Hematopoietic multipotent progenitor cell treated with erythropoietin and hydrocortisone succinate and interleukin-3 and kit ligand, for 4 days (in vitro differentiated cells): Measurements from ENCODE around the gene CACNA1A.
"Not testable (repeated sequence)": the region's sequence is repeated elsewhere in the genome, so short reads cannot be mapped to it uniquely, and the experiment has no call there.

Experiments
- DNase-seq: peaks from one replicate; pipeline ENCODE4 v3.0.0-alpha.2; 2015

CACNA1A gene

DNA sequence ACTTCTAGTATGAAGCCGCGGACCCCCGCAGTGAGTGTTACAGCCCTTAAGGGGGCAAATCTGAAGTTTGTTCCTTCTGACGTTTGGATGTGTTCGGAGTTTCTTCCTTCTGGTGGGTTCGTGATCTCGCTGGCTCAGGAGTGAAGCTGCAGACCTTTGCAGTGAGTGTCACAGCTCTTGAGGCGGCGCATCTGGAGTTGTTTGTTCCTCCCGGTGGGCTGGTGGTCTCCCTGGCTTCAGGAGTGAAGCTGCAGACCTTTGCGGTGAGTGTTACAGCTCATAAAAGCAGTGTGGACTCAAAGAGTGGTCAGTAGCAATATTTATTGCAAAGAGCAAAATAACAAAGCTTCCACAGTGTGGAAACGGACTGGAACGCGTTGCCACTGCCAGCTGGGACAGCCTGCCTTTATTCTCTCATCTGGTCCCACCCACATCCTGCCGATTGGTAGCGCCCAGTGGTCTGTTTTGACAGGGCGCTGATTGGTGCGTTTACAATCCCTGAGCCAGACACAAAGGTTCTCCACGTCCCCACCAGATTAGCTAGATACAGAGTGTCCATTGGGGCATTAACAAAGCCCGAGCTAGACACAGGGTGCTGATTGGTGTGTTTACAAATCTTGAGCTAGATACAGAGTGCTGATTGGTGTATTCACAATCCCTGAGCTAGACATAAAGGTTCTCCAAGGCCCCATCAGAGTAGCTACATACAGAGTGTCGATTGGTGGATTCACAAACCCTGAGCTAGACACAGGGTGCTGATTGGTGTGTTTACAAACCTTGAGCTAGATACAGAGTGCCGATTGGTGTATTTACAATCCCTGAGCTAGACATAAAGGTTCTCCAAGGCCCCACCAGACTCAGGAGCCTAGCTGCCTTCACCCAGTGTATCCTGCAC lies 320.3 kb downstream of the CACNA1A start:
- DNase-seq, result not testable (repeated sequence)

DNA sequence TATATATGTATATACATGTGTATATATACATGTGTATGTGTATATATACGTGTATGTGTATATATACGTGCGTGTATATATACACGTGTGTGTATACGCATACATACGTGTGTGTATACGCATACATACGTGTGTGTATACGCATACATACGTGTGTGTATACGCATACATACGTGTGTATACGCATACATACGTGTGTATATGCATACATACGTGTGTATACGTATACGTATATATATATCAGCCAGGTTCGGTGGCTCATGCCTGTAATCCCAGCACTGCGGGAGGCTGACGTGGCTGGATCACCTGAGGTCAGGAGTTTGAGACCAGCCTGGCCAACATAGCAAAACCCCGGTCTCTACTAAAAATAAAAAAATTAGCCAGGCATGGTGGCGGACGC lies 321.4 kb downstream of the CACNA1A start:
- DNase-seq, result not testable (repeated sequence)

DNA sequence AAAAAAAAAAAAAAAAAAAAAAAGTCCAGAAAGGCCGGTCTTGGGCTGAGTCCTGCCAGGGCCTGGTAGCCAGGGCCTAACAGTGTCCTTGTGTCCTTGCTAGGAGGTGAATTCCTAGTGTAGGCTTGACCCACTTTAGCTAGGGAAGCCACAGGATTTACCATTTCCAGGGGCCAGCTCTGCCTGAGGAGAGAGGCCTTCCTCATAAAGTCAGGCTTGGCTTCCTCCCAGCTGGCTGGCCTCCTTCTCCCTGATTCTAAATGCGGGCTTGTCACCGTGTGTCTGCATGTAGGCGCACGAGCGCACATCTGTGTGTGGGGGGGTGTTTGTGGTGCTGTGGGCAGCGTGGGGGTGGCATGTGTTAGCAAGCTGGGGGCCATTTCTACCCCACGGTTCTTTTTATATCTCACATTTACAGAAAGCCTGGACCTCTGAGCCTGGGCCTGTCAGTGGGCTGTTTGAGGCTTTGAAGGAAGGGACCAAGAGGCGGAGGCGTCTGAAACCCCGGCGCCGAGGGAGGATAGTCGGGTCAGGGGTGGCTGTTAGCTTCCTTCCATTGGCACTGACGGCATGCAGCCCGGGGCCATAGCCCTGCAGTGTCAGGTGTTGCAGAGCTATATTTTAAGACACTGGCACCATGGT lies 324.4 kb downstream of the CACNA1A start:
- DNase-seq, result peak; percentile 75

DNA sequence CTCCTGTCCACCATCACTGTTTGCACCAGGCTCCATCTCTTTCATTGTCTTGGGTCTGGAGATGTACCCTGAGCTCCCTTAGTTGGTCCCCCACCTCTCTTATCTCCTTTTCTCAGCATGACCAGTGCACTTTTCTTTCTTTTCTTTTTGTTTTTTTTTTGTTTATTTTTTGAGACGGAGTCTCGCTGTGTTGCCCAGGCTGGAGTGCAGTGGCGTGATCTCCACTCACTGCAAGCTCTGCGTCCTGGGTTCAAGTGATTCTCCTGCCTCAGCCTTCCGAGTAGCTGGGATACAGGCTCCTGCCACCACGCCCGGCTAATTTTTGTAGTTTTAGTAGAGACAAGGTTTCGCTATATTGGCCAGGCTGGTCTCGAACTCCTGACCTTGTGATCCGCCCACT lies 328.0 kb downstream of the CACNA1A start:
- not testable (repeated sequence) for DNase-seq

DNA sequence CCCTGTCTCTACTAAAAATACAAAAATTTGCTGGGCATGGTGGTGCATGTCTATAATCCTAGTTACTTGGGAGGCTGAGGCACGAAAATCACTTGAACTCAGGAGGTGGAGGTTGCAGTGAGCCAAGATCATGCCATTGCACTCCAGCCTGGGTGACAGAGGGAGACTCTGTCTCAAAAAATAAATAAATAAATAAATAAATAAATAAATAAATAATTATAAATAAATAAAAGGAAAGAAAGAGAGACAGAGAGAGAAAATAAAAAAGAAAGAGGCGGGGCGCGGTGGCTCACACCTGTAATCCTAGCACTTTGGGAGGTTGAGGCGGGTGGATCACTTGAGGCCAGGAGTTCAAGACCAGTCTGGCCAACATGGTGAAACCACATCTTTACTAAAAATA lies 328.7 kb downstream of the CACNA1A start:
- not testable (repeated sequence) for DNase-seq

DNA sequence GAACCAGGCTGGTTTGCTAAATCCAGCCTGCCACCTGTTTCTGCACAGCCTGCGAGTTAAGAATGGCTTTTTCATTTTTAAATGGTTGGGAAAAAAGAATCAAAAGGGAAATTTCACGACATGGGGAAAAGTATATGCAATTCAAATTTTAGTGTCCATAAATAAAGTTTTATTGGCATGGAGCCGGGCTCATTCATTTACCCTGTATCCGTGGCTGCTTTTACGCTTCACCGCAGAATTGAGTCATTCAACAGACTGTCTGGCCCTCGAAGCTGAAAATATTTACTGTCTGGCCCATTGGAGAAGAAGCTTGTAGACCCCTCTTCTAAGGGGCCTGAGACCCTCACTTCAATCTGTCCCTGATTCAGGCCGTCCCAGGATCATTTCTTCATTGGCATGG lies 329.9 kb downstream of the CACNA1A start:
- DNase-seq, result no peak

DNA sequence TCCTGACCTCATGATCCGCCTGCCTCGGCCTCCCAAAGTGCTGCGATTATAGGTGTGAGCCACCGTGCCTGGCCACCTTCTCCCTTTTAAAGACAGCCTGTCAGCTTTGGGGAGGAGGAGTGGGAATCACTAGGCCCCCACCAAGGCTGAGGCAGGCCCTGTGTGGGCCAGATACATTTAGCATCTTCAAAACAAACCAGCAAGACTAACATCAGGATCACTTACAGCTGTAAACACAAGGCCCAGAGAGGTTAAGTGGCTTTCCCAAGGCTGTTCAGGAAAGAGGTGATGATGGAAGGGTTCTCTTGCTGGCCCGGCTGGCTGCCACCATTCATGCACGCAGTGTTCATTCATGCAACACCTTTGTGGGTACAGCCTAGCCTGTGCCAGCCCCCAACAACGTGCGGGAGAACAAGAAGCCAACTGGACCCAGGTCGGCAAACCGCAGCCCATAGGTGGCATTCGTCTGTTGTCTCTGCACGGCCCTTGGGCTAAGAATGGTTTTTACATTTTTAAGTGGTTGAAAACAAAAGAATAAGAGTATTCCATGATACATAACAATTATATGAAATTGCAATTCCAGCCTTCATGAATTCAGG lies 333.0 kb downstream of the CACNA1A start:
- no peak for DNase-seq

DNA sequence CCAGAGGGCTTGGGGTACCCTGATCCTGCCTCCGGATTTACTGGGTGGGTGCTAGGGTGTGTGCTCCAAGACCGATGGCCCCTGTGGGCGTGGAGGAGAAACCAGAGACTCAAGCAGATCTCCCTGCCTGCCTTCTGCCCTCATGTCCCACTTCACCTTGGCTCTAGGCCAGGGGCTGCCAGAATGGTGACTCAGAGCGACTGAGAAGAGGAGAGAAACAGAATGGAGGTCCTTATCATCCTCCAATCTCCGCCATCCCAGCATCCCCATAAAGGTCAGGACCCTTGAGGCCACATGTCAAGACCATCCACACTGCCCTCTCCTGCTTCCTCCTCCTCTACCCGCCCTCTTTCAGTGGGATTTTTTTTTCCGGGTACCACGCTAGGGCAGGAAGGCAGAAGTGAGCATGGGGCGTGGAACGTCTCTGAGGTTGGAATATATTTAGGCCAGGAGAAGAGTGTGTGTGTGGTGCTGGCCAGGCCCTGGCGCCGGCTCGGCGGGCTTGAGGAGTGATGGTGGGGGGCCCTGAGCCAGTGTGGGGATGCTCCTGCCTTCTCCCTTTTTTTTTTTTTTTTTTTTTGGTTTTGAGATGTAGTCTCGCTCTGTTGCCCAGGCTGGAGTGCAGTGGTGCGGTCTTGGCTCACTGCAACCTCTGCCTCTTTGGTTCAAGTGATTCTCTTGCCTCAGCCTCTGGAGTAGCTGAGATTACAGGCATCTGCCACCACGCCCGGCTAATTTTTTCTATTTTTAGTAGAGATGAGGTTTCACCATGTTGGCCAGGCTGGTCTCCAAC lies 333.7 kb downstream of the CACNA1A start:
- DNase-seq, result peak; percentile 86

DNA sequence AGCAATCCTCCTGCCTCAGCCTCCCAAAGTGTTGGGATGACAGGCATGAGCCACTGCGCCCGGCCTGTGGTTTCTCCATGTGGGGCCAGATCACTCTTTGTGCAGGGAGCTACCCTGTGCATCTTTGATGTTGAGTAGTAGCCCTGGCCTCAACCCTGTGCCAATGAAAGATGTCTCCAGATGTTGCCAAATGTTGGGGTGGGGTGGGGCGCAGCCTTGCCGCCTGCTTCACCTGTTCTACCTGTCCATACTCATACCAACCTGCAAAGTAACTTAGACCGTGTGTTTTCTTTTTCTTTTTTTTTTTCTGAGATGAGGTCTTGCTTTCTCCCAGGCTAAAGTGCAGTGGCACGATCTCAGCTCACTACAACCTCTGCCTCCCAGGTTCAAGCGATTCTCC lies 335.1 kb downstream of the CACNA1A start:
- DNase-seq, result no peak

DNA sequence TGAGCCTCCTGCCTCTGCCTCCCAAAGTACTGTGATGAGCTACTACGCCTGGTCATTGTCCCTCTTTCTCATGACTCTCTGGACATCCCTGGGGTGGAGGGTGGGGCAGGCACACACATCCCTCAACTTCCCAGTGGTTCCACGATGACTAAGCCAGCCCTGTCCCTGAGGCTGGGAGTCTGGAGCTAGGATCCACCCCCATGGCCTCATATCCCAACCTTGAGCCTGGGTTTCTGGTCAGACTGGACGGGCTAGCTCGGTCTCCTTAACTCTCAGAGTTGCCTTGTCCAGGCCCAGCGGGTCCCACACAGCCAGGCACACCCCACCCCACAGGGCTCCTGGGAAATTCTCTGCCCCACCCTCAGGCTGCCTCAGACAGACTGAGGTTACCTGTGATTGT lies 336.5 kb downstream of the CACNA1A start:
- no peak for DNase-seq

DNA sequence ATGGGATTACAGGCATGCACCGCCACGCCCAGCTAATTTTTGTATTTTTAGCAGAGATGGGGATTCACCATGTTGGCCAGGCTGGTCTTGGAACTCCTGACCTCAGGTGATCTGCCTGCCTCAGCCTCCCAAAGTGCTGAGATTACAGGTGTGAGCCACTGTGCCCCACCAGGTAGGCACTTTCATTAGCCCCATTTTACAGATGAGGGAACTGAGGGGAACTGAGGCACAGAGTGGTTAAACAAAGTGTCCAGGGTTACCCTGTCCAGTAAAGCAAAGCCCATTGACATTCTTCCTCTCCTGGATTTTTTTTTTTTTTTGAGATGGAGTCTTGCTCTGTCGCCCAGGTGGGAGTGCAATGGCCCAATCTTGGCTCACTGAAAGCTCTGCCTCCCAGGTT lies 340.1 kb downstream of the CACNA1A start:
- not testable (repeated sequence) for DNase-seq

DNA sequence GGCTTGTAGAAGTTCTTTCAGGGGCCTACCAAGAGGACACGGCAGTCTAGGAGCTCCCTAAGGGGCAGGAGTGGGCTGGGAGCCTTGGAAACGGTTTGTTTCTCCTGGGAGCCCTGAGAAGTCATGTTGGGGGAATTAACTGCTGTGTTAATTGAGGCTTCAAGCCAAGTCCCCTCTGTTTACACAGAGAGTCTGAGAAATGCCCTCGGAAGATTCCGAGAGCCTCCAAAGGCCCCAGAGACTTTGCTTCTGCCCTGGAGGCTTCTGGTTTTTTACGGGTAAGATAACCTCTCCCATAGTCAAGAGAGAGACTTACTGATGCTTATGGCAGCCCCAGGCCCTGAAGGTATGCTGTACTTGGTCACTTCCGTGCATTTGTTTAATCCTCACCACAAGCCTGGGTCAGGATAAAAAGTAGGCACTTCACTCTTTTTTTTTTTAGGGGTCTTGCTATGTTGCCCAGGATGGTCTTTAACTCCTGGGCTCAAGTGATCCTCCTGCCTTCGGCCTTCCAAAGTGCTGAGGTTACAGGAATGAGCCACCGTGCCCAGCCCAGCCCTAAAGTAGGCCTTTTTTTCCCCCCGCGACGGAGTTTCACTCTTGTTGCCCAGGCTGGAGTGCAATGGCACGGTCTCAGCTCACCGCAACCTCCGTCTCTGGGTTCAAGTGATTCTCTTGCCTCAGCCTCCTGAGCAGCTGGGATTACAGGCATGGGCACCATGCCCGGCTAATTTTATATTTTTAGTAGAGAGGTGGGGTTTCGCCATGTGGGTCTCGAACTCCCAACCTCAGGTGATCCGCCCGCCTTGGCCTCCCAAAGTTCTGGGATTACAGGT lies 340.9 kb downstream of the CACNA1A start:
- no peak for DNase-seq

DNA sequence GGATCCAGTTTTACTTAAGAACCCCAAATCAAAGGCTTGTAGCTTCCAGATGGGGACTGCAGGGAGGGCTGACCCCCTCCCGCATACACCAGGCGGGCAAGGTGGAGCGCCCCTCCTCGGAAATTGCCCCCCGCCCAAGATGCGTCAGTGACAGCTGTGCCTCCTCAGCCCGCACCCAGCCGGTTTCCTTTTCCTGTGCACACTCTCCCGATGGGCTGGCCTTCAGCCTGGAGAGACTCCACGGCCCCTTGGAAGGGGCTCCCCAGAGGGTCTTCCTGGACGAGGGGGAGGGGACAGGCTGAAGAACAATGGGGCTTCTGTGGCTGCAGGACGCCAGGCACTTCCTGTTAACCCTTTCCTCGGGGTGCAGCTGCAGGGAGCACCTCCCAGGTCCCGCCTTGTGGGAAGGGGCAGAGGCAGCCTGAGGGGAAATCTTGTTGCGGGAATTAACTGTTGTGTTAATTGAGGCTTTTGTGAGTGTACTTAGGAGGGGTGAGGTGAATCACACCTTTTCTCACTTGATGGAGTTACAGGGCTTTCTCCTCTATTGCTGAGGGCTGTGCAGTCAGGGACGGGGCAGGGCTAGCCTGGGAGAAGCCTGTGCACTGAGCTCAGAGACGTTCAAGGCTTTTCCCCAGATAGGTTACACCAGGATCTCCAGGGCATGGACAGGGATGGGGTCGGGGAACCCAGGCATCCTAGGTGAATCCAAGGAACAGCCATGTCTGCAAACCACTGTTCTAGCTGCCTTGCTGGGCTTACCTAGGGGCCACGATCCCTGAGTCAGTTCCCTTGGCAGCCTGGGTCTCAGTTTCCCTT lies 341.7 kb downstream of the CACNA1A start:
- peak; percentile 77 for DNase-seq

DNA sequence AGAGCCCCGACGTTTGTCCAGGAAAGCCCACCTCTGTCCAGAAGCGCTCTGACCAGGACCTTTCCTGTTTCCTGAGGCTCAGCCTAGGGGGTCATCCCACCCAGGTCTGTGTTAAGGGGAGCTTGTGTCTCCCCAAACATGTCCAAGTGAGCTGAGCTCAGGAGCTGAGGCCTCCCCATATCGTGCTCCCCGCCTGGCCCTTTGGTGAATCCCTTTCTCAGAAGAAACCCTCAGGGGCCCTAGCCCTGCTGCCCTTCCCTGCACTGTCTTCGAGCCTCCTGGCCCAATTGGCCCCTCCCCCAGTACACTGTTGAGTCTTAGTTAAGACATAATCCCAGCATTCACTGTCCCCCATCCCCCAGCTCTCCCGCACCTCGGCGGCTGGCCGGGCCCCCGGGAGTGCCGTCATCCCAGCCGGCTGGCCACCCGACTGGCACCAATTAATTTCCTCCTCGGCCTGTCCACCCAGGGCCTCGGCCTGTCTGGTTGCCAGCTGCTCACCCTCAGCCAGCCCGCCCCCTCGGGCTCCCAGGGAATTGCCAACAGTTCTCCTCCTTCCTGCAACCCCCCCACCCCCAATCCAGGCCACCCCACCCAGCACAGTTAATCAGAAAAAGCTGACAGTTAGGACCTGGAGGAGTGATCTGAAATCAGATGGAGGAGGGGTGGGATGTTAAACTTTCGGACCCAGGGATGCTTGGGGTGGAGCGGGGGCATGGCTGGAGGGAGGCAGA lies 342.5 kb downstream of the CACNA1A start:
- peak; percentile 82 for DNase-seq

DNA sequence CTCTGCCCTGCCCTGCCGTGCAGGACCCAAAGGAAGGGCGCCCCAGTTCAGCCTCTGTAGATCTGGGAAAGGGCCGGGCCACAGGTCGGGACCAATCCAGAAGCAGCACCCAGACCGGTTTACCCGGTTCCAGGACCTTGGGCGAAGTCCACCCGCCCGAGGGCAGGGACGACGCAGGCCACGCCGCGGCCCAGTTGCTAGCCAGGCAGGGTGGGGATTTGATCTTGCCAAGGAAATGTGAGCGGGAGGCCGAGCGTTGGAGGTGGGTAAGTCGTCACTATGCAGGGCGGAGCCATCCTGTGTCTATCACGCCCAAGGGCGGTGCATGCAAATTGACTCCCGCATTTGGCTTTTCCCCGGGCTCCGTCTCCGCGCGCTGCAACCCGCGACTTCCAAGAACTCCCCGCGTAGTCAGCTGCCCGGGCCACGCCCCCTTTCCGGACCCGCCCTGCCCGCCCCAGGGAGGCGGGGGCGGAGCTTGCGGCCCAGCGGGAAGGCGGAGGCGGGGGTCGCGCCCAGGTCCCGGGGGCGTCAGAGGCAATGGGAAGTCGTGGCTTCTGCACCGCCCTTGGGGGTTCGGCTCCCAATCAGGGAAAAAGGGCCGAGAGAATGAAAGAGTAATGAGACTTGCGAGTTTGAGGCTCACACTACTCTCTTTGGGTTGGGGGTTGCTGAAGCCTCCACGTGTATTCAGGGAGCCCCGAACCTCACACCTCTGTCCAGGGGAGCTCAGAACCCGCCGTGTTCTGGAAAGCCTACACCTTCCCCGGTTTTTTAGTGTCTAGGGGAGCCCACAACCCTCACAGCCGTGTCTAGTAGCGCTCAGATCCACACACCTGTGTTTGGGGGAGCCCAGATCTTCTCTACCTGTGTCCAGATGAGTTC lies 343.3 kb downstream of the CACNA1A start:
- DNase-seq, result peak; percentile 99

DNA sequence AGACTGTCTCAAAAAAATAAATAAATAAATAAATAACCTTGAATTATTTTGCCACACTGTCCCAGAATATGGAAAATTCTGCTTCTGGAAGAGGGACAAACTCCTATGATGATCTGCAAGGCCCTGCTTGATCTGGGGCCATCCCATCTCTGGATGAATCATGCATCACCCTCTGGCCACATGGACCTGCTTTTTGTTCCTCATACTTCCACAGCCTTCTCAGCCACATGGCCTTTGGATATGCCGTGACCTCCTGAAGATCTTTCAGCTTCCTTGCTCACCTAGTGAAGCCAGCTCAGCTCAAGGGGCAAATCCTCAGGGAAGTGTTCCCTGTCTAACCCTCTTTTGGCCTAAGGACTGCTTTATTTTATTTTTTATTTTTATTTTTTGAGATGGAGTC lies 345.7 kb downstream of the CACNA1A start:
- no peak for DNase-seq

DNA sequence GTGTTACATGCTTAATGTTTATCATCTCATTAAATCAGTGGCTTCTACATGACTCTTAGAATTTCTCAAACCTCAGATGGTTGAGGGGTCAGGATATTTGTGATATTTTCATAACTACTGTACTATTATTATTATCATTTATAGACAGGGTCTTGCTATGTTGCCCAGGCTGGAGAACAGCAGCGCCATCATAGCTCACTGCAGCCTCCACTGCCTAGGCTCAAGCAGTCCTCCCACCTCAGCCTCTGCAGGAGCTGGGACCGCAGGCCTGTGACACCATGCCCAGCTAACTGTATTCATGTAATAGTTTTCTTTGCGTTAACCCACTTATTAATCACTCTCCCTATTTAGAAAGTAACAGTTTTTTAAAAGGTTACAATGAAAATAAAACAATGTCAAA lies 346.6 kb downstream of the CACNA1A start:
- DNase-seq, result no peak
